Nephron progenitor cell (in vitro differentiated cells): Measurements from ENCODE around the gene KLK6.
"Not testable (repeated sequence)": the region's sequence is repeated elsewhere in the genome, so short reads cannot be mapped to it uniquely, and the experiment has no call there.

ENCODE experiments used
- DNase-seq: peaks from one replicate; pipeline ENCODE4 v3.0.0; 2021
- H3K27ac Mint-ChIP-seq: 2 replicates; pipeline ENCODE4 v1.8.0; 2021; ENCODE audit warnings: mild to moderate bottlenecking, moderate library complexity, mixed read lengths
- H3K27me3 Mint-ChIP-seq: 2 replicates; pipeline ENCODE4 v1.8.0; 2021; ENCODE audit warnings: mild to moderate bottlenecking, low read depth, mixed read lengths; ENCODE audit not compliant: poor library complexity
- H3K36me3 Mint-ChIP-seq: 2 replicates; pipeline ENCODE4 v1.8.0; 2021; ENCODE audit warnings: low read depth, mixed read lengths
- H3K4me1 Mint-ChIP-seq: 2 replicates; pipeline ENCODE4 v1.8.0; 2021; ENCODE audit warnings: mixed read lengths
- H3K4me3 Mint-ChIP-seq: 2 replicates; pipeline ENCODE4 v1.8.0; 2021; ENCODE audit warnings: mild to moderate bottlenecking, moderate library complexity, mixed read lengths
- H3K9me3 Mint-ChIP-seq: 2 replicates; pipeline ENCODE4 v1.8.0; 2021; ENCODE audit warnings: mild to moderate bottlenecking, moderate library complexity, mixed read lengths
- CTCF ChIP-seq: fragments of 200-600 bp; sonication (generic); IDR thresholded peaks from 2 replicates; pipeline ENCODE4 v1.5.0; 2021; ENCODE audit warnings: antibody characterized with exemption

Gene KLK6

GRCh38 chr19:51000426-51000825 lies 31.0 kb upstream of the KLK6 start:
- Mint-ChIP-seq H3K27me3 (peaks cover 70% of the 10 kb centered on the region), H3K4me1 (peaks cover 52% of the 10 kb centered on the region), H3K27ac (no peak overlapping the region), H3K9me3 (no peaks in the 10 kb centered on the region), H3K36me3 (no peaks in the 10 kb centered on the region), H3K4me3 (peak overlapping the region; percentile 56)
- no peak for TF ChIP-seq CTCF
- no peak for DNase-seq

GRCh38 chr19:50998686-50999085 lies 29.3 kb upstream of the KLK6 start:
- peaks cover 3% of the 10 kb centered on the region for H3K9me3 Mint-ChIP-seq
- no peak overlapping the region for H3K27ac Mint-ChIP-seq
- no peak overlapping the region for H3K4me3 Mint-ChIP-seq
- DNase-seq, result no peak
- TF ChIP-seq CTCF, result no peak
- H3K27me3 Mint-ChIP-seq, result peaks cover 62% of the 10 kb centered on the region
- peaks cover 43% of the 10 kb centered on the region for H3K4me1 Mint-ChIP-seq
- no peaks in the 10 kb centered on the region for H3K36me3 Mint-ChIP-seq

GRCh38 chr19:50998061-50998460 lies 28.7 kb upstream of the KLK6 start:
- no peak overlapping the region for H3K27ac Mint-ChIP-seq
- no peak for TF ChIP-seq CTCF
- peaks cover 37% of the 10 kb centered on the region for H3K4me1 Mint-ChIP-seq
- no peak overlapping the region for H3K4me3 Mint-ChIP-seq
- H3K27me3 Mint-ChIP-seq, result peaks cover 57% of the 10 kb centered on the region
- no peaks in the 10 kb centered on the region for H3K36me3 Mint-ChIP-seq
- DNase-seq, result no peak
- H3K9me3 Mint-ChIP-seq, result peaks cover 3% of the 10 kb centered on the region

- Mint-ChIP-seq H3K27ac (no peak overlapping the region), H3K36me3 (no peaks in the 10 kb centered on the region), H3K4me1 (peaks cover 19% of the 10 kb centered on the region), H3K27me3 (peaks cover 63% of the 10 kb centered on the region), H3K4me3 (no peak overlapping the region), H3K9me3 (peaks cover 3% of the 10 kb centered on the region)
- no peak for DNase-seq
- no peak for TF ChIP-seq CTCF
Observed at GRCh38 chr19:50994129-50994528, 24.7 kb upstream of the KLK6 start.

GRCh38 chr19:50992666-50993035 lies 23.3 kb upstream of the KLK6 start:
- no peak for TF ChIP-seq CTCF
- Mint-ChIP-seq H3K4me1 (peaks cover 12% of the 10 kb centered on the region), H3K27ac (no peak overlapping the region), H3K4me3 (no peak overlapping the region), H3K27me3 (peaks cover 63% of the 10 kb centered on the region), H3K9me3 (peaks cover 3% of the 10 kb centered on the region), H3K36me3 (no peaks in the 10 kb centered on the region)
- no peak for DNase-seq

GRCh38 chr19:50984416-50984815 lies 15.0 kb upstream of the KLK6 start:
- H3K27ac Mint-ChIP-seq, H3K4me3 Mint-ChIP-seq, H3K9me3 Mint-ChIP-seq, DNase-seq, H3K36me3 Mint-ChIP-seq: not testable (repeated sequence)
- Mint-ChIP-seq H3K4me1 (peaks cover 27% of the 10 kb centered on the region), H3K27me3 (peaks cover 82% of the 10 kb centered on the region)
